Sigmoid colon (tissue), 4 donors: ENCODE measurements around the gene OARD1.

Experiments used
- CTCF ChIP-seq, 4 experiments: fragments of 450-650 bp in 3 of 4; fragments of 200-600 bp in 1 of 4; IDR thresholded peaks; one replicate each; pipeline ENCODE4 v1.5.1; 2016 to 2019; ENCODE audit warnings: antibody characterized with exemption in 4 of 4, mild to moderate bottlenecking in 3 of 4, moderate library complexity in 2 of 4
- EP300 ChIP-seq, 4 donors: sonication (generic); formaldehyde crosslinking; IDR thresholded peaks; one replicate each; pipeline ENCODE4 v1.6.1; 2017; ENCODE audit warnings: antibody characterized with exemption in 4 of 4
- POLR2A ChIP-seq, 2 donors: fragments of 450-650 bp; IDR thresholded peaks; one replicate each; pipeline ENCODE4 v1.6.1; 2016; ENCODE audit warnings: antibody characterized with exemption in 2 of 2, mild to moderate bottlenecking in 2 of 2, moderate library complexity in 2 of 2
- POLR2AphosphoS5 ChIP-seq, 4 donors: sonication (generic); formaldehyde crosslinking; IDR thresholded peaks; one replicate each; pipeline ENCODE4 v1.6.1; 2017; ENCODE audit warnings: antibody characterized with exemption in 4 of 4

GRCh38 chr6:41100871-41101287, 28.7 kb upstream of the OARD1 start:
- TF ChIP-seq CTCF (IDR thresholded peaks at IDR 0.05) (no peak), POLR2A (IDR thresholded peaks at IDR 0.05) (no peak), EP300 (IDR thresholded peaks at IDR 0.05) (no peak), POLR2AphosphoS5 (IDR thresholded peaks at IDR 0.05) (no peak)
